ENCODE data around the gene AHNAK. TPM values are rescaled to one million over a fixed set of nuclear protein-coding genes. Genes with fewer than 3 reads are reported as not detected.

Gene AHNAK
- total and polyA plus RNA-seq, 3 donors from 2014 or later: 95.8 to 148 (median 137) TPM

DNA sequence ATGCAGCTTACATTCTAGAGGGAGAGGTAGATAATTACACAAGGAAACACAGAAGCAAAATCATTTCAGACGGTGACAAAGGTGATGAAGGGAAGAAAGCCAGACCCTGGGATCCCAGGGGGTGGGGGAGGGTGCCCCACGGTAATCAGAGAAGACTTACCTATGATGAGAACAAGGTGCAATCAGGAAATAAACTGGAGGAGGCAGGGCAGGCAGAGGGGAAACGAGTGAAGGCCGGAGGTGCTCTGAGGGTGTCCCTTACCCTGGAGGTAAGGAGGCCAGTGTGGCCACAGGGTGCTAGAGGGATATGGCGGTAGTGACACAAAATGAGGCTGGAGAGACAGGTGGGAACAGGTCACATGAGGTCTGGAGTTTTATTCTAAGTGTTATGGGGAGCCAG is 141.7 kb downstream of the AHNAK start:
- no peak for DNase-seq
- TF ChIP-seq POLR2A (IDR thresholded peaks at IDR 0.05): no peak
- TF ChIP-seq, protein P1, sequence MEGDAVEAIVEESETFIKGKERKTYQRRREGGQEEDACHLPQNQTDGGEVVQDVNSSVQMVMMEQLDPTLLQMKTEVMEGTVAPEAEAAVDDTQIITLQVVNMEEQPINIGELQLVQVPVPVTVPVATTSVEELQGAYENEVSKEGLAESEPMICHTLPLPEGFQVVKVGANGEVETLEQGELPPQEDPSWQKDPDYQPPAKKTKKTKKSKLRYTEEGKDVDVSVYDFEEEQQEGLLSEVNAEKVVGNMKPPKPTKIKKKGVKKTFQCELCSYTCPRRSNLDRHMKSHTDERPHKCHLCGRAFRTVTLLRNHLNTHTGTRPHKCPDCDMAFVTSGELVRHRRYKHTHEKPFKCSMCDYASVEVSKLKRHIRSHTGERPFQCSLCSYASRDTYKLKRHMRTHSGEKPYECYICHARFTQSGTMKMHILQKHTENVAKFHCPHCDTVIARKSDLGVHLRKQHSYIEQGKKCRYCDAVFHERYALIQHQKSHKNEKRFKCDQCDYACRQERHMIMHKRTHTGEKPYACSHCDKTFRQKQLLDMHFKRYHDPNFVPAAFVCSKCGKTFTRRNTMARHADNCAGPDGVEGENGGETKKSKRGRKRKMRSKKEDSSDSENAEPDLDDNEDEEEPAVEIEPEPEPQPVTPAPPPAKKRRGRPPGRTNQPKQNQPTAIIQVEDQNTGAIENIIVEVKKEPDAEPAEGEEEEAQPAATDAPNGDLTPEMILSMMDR (IDR thresholded peaks at IDR 0.05): no peak
- Histone ChIP-seq H3K9me3 (no peaks in the 10 kb centered on the region), H3K27ac (no peak overlapping the region), H3K27me3 (no peaks in the 10 kb centered on the region), H3K4me1 (peaks cover 34% of the 10 kb centered on the region), H3K36me3 (ENCODE audit: low read depth, missing control alignments) (no peaks in the 10 kb centered on the region), H3K4me3 (no peak overlapping the region)
- 89 to 90% methylated on average over 5 of the region's 5 CpGs for WGBS, 2 donors
- intact Hi-C loops (cut with DNase I; ENCODE audit: low total_unique reads): no loop called here

DNA sequence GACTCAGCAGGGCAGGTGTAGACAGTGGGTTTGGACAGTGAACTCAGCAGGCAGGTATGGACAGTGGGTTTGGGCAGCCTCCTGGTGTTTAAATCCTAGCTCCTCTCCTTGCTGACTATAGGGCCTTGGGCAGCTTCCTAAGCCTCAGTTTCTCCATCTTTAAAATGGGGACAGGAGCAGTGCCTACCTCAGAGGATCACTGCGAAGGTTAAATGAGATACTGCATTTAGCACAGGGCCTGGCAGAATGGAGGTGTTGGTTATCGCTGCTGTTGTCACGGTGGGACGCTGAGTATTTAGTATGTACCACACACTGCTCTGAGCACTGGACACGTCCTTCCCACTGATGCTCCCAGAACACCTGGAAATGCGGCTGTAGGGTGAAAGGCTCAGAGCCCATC is 142.2 kb downstream of the AHNAK start:
- Histone ChIP-seq H3K4me1 (peaks cover 39% of the 10 kb centered on the region), H3K27me3 (no peaks in the 10 kb centered on the region), H3K27ac (no peak overlapping the region), H3K36me3 (ENCODE audit: low read depth, missing control alignments) (no peaks in the 10 kb centered on the region), H3K9me3 (no peaks in the 10 kb centered on the region), H3K4me3 (no peak overlapping the region)
- intact Hi-C loops (cut with DNase I; ENCODE audit: low total_unique reads): no loop called here
- DNase-seq: no peak
- WGBS, 2 donors: 95 to 96% methylated on average over 6 of the region's 6 CpGs
- TF ChIP-seq, protein P1 (IDR thresholded peaks at IDR 0.05): no peak
- no peak for TF ChIP-seq POLR2A (IDR thresholded peaks at IDR 0.05)

DNA sequence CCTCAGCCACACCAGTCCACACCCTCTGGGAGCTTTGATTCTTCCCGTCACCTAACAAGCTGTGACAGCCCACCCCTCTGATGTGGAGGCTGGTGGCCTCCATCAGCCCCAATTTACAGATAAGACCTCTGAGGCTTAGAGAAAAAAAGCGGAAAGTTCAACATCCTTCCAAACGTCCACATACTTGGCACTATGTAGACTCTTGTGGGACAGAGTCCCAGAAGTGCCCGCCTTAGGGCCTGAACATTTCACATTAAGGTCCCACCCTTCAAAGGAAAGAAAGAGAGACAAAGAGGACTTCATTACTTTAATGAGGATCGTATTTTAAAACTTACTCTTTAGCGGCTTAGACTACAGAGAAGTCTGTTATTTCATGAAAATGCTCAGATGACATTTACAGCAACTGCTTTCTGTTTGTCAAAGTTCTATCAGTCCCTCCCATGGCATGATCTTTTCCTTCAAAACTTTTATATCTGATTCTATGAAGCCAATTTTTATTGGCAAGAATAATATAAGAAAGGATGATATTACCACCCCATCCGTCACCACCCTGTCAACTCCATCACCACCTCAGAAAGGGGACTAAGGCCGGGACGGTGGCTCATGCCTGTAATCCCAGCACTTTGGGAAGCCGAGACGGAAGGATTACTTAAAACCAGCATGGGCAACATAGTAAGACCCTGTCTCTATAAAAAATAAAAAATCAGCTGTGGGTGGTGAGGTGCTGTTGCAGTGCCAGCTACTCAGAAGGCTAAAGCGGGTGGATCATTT is 143.5 kb downstream of the AHNAK start:
- H3K27ac ChIP-seq: peak overlapping the region in 1 of 2 donors; percentile 33
- H3K4me1 ChIP-seq: peaks cover 51% of the 10 kb centered on the region
- H3K27me3 ChIP-seq: no peaks in the 10 kb centered on the region
- DNase-seq: no peak
- H3K36me3 ChIP-seq (ENCODE audit: low read depth, missing control alignments): no peaks in the 10 kb centered on the region
- intact Hi-C loops (cut with DNase I; ENCODE audit: low total_unique reads): no loop called here
- H3K9me3 ChIP-seq: no peaks in the 10 kb centered on the region
- 72 to 76% methylated on average over 12 of the region's 12 CpGs for WGBS, 2 donors
- H3K4me3 ChIP-seq: no peak overlapping the region
- TF ChIP-seq, protein P1 (IDR thresholded peaks at IDR 0.05): no peak
- TF ChIP-seq POLR2A (IDR thresholded peaks at IDR 0.05): no peak

DNA sequence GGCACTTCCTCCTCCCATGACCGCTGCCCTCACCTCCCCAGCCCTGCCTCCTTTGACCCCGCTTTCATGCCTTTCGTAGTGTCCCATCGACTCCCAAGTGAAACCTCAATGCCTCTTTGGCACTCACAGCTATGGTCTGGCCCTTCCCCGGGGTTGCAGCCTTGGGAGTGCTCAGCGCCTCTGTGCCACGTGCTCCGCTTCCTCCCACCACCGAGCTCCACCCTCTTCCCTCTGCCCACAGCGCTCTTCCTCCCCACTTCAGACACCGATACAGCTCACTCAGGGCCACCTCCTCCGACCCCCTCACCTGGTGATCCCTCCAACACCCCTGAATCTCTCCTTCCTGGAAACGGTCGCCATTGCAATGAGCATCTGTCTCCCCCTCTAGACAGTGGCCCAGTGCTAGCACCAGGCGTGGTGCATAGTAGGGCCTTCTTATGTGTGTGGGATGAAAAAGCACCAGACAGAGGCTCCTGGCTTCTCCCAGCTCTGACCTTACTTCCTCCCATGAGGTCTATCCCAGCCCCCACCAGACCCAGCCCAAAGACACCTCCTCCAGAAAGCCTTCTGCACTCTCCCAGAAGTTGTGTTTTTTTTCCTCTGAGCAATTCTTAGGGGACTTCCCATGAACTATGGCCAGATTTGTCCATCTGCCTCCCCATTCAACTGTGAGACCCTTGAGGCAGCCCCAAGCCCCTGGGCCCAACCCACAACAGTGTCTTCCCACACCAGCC is 144.2 kb downstream of the AHNAK start:
- peaks cover 56% of the 10 kb centered on the region for H3K4me1 ChIP-seq
- peak; percentile 73 for DNase-seq
- 50 to 63% methylated on average over 13 to 15 of the region's 15 CpGs for WGBS, 2 donors

More for the DNA sequence above, 144.2 kb downstream of the AHNAK start:
- Histone ChIP-seq H3K27ac (peak overlapping the region; percentile 21 to 33), H3K9me3 (no peaks in the 10 kb centered on the region), H3K4me3 (no peak overlapping the region), H3K36me3 (ENCODE audit: low read depth, missing control alignments) (no peaks in the 10 kb centered on the region), H3K27me3 (no peaks in the 10 kb centered on the region)
- intact Hi-C loops (cut with DNase I; ENCODE audit: low total_unique reads): no loop called here
- TF ChIP-seq POLR2A (IDR thresholded peaks at IDR 0.05): no peak
- TF ChIP-seq, protein P1 (IDR thresholded peaks at IDR 0.05): no peak
